DMS79 treated with DMSO at 0.1 percent for 48 hours (cell line): Measurements from ENCODE around the gene LDHA.

Experiments used
- DNase-seq: peaks from one replicate; lab custom pipeline; 2025; lab: John Stamatoyannopoulos, UW

The LDHA gene

GRCh38 chr11:18394275-18394927 lies at the start of gene LDHA:
TSS of gene LDHA (plus strand) at chr11:18394563. CDS start at chr11:18396843, 2,280 bp downstream.
- peak; percentile 89 for DNase-seq

- no peak for DNase-seq
These were observed 46.8 kb upstream of the LDHA start for GRCh38 chr11:18347471-18348125.

- no peak for DNase-seq
These were observed 41.8 kb upstream of the LDHA start for GRCh38 chr11:18352581-18352980.

GRCh38 chr11:18358646-18359045 lies 35.7 kb upstream of the LDHA start:
- DNase-seq = no peak

- no peak for DNase-seq
These were observed 33.2 kb upstream of the LDHA start for GRCh38 chr11:18361154-18361553.

- no peak for DNase-seq
These were observed 29.8 kb upstream of the LDHA start for GRCh38 chr11:18364495-18365073.

- no peak for DNase-seq
These were observed 28.6 kb upstream of the LDHA start for GRCh38 chr11:18365741-18366140.

GRCh38 chr11:18366286-18366685 lies 28.1 kb upstream of the LDHA start:
- no peak for DNase-seq

GRCh38 chr11:18367431-18367830 lies 26.9 kb upstream of the LDHA start:
- DNase-seq = no peak

GRCh38 chr11:18368221-18368620 lies 26.1 kb upstream of the LDHA start:
- DNase-seq = no peak

GRCh38 chr11:18369398-18369797 lies 25.0 kb upstream of the LDHA start:
- no peak for DNase-seq

GRCh38 chr11:18371279-18371678 lies 23.1 kb upstream of the LDHA start:
- DNase-seq = no peak

GRCh38 chr11:18372201-18372600 lies 22.2 kb upstream of the LDHA start:
- DNase-seq = no peak

- DNase-seq = no peak
These were observed 19.4 kb upstream of the LDHA start for GRCh38 chr11:18374956-18375355.

- DNase-seq = no peak
These were observed 18.4 kb upstream of the LDHA start for GRCh38 chr11:18375941-18376340.

- peak; percentile 85 for DNase-seq
These were observed 15.2 kb upstream of the LDHA start for GRCh38 chr11:18379201-18379600.

GRCh38 chr11:18383388-18384156 lies 10.8 kb upstream of the LDHA start:
- peak; percentile 17 for DNase-seq

- DNase-seq = no peak
These were observed 10.2 kb upstream of the LDHA start for GRCh38 chr11:18384157-18384641.

GRCh38 chr11:18390088-18390487 lies 4.3 kb upstream of the LDHA start:
- no peak for DNase-seq

GRCh38 chr11:18392434-18393321 lies 1.7 kb upstream of the LDHA start:
- no peak for DNase-seq

GRCh38 chr11:18393581-18394274 lies 635 bp upstream of the LDHA start:
- no peak for DNase-seq
